ENCODE results near the gene B9D2.

DNA sequence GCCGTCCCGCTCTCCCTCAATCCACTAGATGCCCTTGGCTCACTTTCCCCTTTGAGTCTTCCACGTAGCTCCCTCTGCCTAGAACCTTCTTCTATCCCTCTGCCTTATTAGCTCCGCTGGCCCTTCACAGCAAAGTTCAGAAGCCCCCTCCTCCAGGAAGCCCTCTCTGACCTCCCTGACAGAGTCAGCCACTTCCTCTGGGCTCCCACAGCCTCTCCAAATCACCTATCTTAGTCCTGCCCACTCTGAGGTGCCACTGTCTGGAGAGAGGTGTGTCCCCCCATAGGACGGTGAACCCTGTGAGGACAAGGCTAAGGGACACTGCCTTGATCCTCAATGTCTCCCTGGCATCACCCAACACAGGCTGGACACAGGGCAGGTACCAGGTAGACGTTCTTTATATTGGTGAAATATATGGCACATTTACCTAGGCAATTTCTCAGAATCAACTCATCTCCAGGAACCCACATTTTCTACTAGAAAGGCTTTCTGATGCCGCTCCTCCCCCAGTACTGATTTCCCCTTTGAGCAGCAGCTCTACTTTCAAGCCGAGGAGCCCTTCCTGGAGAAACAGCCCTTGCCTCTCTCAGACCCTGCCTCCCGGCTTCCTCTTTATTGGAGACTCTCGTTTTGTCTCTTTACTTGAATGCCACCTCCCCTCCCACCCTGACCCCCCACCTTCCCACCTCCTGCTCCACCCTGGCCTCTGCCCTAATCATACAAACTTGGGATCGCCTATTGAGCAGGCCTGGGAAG lies 6.8 kb downstream of the B9D2 start:
- TF ChIP-seq, protein P1, sequence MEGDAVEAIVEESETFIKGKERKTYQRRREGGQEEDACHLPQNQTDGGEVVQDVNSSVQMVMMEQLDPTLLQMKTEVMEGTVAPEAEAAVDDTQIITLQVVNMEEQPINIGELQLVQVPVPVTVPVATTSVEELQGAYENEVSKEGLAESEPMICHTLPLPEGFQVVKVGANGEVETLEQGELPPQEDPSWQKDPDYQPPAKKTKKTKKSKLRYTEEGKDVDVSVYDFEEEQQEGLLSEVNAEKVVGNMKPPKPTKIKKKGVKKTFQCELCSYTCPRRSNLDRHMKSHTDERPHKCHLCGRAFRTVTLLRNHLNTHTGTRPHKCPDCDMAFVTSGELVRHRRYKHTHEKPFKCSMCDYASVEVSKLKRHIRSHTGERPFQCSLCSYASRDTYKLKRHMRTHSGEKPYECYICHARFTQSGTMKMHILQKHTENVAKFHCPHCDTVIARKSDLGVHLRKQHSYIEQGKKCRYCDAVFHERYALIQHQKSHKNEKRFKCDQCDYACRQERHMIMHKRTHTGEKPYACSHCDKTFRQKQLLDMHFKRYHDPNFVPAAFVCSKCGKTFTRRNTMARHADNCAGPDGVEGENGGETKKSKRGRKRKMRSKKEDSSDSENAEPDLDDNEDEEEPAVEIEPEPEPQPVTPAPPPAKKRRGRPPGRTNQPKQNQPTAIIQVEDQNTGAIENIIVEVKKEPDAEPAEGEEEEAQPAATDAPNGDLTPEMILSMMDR (conservative IDR thresholded peaks at IDR 0.05 in 1 of 2, IDR thresholded peaks at IDR 0.05 in 1 of 2; ENCODE audit: extremely low read depth in 1 of 2, insufficient read depth in 1 of 2, low read depth in 1 of 2, low read length in 2 of 2) = no peak
- TF ChIP-seq EZH2 (IDR thresholded peaks at IDR 0.05; ENCODE audit: borderline replicate concordance, low read length) = no peak

Data from mammary epithelial cell (primary cell).